GM13976 (cell line): ENCODE results near the gene RASA2.
A peak's percentile ranks its signal among the peaks of the same experiment; 100 is the strongest.

Experiments used
- DNase-seq: peaks from one replicate; pipeline ENCODE4 v3.0.0; 2012; ENCODE audit warnings: low spot score
- CTCF ChIP-seq: IDR thresholded peaks from 2 replicates; pipeline ENCODE4 v1.5.1; 2012; ENCODE audit warnings: borderline replicate concordance, mild to moderate bottlenecking; ENCODE audit not compliant: insufficient read depth; ENCODE audit errors: extremely low read depth, missing control alignments, control extremely low read depth
- in situ Hi-C: fragments of 300-500 bp; cut with MboI; formaldehyde crosslinking; loops from one replicate; pipeline ENCODE4 v1.12.0; 2022; ENCODE audit warnings: low sequenced_read_pairs, mixed read lengths, inconsistent platforms; ENCODE audit not compliant: unreplicated experiment

RASA2 gene

GRCh38 chr3:141450727-141451375 is 36.0 kb upstream of the RASA2 start:
- in situ Hi-C loops: loop anchor here (5.0 to 25.0 kb wide), 2 partner anchors 144 to 436 kb away; partner anchors contain the start of gene ATP1B3
- TF ChIP-seq CTCF: no peak
- DNase-seq: no peak

- DNase-seq: peak; percentile 64
- in situ Hi-C loops: loop anchor here (5.0 to 25.0 kb wide), 2 partner anchors 145 to 435 kb away; partner anchors contain the start of gene ATP1B3
- TF ChIP-seq CTCF: peak; percentile 74
These were observed 34.8 kb upstream of the RASA2 start for GRCh38 chr3:141452045-141452444.

GRCh38 chr3:141452773-141453172 is 34.1 kb upstream of the RASA2 start:
- no peak for DNase-seq
- no peak for TF ChIP-seq CTCF
- in situ Hi-C loops: loop anchor here (5.0 to 25.0 kb wide), 2 partner anchors 145 to 435 kb away; partner anchors contain the start of gene ATP1B3

- in situ Hi-C loops: loop anchor here (5.0 to 25.0 kb wide), 2 partner anchors 147 to 433 kb away; partner anchors contain the start of gene ATP1B3
- TF ChIP-seq CTCF: no peak
- no peak for DNase-seq
These were observed 32.8 kb upstream of the RASA2 start for GRCh38 chr3:141454054-141454453.

- peak; percentile 87 for DNase-seq
- peak; percentile 73 for TF ChIP-seq CTCF
- in situ Hi-C loops: loop anchor here (5.0 to 25.0 kb wide), 2 partner anchors 148 to 432 kb away; partner anchors contain the start of gene ATP1B3
These were observed 31.8 kb upstream of the RASA2 start for GRCh38 chr3:141454906-141455602.

- in situ Hi-C loops: loop anchor here (25.0 kb wide), 1 partner anchor 432 kb away; the partner anchor contains the start of gene ATP1B3
- no peak for DNase-seq
These were observed 31.1 kb upstream of the RASA2 start for GRCh38 chr3:141455603-141456300.

More at GRCh38 chr3:141455603-141456300, 31.1 kb upstream of the RASA2 start:
- TF ChIP-seq CTCF: no peak
